GM21723 (cell line): ENCODE data around the gene TPST2.

ENCODE experiments used
- ATAC-seq: cut with Tn5 transposase; IDR thresholded peaks from one replicate; pipeline ENCODE4 v1.9.1; 2021; ENCODE audit warnings: mild to moderate bottlenecking, moderate library complexity; ENCODE audit not compliant: unreplicated experiment

TPST2 gene

DNA sequence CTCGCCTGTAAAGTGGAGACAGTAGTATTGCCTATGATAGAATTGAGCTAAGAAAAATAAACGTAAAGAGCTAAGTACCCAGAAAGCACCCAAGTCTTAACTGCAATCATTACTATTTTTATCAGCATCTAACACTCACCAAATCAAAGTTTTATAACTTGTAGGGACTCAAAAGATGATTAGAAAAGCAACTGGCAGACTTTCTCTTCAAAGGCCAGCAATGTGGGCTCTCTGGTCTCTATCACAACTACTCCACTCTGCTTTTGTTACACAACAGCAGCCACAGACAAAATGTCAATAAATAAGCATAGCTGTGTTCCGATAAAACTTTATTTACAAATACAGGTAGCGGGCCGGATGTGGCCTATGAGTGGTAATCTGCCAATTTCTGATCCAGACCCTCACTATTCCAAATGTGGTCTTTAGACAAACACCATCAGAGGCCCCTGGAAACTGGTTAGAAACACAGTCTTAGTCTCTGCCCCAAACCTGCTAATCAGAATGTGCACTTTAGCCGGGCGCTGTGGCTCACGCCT is 8.2 kb downstream of the TPST2 start:
- no peak for ATAC-seq

DNA sequence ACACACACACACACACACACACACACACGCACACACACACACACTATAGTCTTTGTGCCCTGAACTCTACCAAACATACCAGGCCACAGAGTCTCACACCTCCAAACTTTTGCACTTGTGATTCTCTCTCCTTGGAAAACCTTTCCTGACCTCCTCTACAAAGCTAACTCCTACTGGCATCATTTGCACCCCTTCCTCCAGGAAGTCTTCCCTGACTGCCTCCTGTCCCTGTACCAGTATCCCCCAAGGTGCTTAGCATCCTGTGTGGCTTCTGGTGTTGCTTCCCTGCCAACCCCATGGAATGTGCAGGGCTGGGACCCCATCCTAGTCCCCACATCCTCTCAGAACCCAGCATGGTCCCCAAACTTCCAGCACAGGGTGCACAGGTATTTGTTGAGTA is 8.9 kb downstream of the TPST2 start:
- no peak for ATAC-seq

DNA sequence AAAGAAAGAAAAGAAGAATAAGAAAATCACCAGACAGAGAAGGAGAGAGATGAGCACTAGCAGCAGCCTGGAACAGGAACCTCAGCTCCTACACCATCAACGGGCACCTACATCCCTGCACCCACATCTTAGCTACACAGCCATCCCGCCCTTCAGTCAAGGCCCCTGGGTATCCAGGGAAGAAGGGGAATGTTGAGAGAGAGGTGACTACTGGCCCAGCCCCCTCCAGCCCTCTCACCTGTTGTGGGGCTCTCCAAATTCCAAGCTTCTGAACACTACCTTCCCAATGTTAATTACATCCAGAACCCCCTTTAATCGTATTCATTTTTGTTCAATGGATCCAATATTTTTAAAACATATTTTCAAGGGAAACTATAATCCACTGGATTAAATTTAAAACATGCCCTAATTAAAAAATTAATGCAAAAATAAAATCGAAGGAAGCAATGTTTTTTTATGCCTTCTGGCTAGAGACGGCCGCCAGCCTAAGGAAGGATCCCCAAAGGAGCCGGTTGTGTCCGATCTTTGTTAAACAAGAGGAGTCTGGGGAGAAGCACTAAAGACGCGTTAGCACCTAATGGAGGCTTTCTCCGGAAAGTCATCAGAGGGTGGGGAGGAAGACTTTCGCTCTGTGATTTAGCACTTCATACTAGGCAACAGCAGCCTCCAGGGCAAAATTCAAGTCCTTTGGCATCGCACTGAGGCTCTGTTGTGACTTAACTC is 9.5 kb downstream of the TPST2 start:
- ATAC-seq = no peak

GRCh38 chr22:26579331-26579886 is 10.5 kb downstream of the TPST2 start:
- peak; percentile 84 for ATAC-seq

DNA sequence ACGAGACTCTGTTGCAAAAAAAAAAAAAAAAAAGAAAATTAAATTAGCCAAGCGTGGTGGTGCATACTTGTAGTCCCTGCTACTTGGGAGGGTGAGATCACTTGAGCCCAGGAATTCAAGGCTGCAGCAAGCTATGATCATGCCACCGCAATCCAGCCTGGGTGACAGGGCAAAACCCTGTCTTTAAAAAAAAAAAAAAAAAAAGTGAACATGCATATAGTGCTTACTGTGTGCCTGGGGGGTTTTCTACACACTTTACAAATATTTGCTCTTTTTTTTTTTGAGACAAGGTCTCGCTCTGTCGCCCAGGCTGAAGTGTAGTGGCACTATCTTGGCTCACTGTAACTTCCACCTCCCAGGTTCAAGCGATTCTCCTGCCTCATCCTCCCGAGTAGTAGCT is 12.9 kb downstream of the TPST2 start:
- no peak for ATAC-seq

GRCh38 chr22:26576026-26576680 is 13.8 kb downstream of the TPST2 start:
- no peak for ATAC-seq

DNA sequence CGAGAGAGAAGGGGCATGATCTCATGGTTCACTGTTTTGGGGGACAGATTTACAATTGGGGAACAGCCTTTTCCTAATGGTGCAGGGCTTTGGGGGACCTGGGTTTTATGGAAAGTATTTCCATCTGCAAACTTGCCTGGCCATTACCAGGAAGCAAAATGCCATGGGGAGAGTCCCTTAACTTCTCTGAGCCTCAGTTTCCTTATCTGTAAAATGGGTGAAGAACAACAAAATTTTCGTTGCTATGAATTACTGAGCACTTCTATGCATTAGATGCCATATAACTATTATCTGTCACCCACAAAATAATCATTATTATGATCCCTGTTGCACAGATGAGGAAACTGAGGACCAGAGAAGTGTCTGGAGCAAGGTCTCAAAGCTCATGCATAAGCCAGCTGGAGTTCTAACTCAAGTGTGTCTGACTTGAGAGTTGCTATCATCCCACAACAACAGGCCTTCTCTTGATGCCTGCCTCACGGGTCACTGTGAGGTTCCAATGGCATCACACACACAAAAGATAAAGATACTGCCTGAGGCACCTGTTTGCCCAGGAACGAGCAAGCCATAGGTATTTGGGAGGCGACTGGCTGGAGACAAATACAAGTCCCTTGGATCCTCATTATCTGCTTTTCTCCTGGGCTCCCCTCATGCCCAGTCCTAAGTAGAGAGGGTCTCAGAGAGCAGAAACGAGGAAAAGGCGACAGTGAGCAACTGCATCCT is 15.8 kb downstream of the TPST2 start:
- ATAC-seq = no peak

GRCh38 chr22:26573026-26573662 is 16.8 kb downstream of the TPST2 start:
- no peak for ATAC-seq

- no peak for ATAC-seq
These were observed 18.9 kb downstream of the TPST2 start for GRCh38 chr22:26570864-26571525.

- no peak for ATAC-seq
These were observed 19.8 kb downstream of the TPST2 start for GRCh38 chr22:26570115-26570514.

- no peak for ATAC-seq
These were observed 21.7 kb downstream of the TPST2 start for GRCh38 chr22:26568207-26568706.

GRCh38 chr22:26567610-26568009 is 22.3 kb downstream of the TPST2 start:
- ATAC-seq = no peak

- no peak for ATAC-seq
These were observed 22.9 kb downstream of the TPST2 start for GRCh38 chr22:26566994-26567393.

DNA sequence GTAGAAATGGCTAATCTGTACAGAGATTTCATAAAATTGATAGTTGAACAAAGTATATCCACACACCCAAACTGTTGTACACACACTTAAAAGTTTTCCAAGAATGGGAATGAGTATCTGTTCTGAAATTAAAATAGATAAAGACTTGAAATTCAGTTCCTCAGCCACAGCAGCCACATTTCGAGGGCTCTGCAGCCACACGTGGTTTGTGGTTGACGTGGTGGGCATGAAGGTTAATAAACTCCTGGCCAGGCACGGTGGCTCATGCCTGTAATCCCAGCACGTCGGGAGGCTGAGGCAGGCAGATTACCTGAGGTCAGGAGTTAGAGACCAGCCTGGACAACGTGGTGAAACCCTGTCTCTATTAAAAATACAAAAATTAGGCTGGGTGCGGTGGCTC is 24.0 kb downstream of the TPST2 start:
- ATAC-seq = no peak

DNA sequence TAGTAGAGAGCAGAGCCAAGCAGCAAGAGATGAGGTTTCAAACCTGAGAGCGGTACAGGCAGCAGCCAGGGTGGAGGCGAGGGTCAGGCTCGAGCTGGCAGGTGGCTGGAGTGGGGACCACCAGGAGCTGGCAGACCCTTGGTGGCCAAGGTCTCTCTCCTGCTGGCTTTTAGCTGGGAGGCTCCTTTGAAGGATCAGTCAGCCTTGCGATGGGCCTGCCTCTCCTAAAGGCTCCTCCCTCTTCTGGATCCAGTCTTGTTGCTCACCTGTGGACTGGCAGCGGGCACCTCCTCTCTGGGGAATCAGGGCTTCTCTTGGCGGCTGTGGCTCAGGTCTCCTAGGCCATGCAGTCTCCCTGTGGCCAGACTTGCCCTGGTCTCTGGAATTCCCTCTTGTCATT is 24.8 kb downstream of the TPST2 start:
- ATAC-seq = no peak

DNA sequence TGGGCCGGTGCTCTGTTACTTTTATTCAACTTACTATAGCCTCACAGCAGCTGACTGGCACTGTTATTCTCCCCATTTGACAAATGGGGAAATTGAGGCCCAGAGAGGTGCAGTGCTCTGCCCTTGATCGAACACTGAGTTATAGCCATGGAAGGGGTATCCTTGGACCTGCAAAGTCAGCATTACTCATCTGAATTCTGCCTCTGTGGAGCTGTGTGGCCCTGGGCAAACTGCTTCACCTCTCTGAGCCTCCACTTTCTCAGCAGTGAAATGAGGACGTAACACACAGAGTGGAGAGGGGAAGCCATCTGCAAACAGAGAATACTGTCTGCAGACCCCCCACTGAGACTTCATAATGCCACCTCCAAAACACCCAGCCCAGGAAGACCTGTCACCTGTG is 25.3 kb downstream of the TPST2 start:
- ATAC-seq = no peak

DNA sequence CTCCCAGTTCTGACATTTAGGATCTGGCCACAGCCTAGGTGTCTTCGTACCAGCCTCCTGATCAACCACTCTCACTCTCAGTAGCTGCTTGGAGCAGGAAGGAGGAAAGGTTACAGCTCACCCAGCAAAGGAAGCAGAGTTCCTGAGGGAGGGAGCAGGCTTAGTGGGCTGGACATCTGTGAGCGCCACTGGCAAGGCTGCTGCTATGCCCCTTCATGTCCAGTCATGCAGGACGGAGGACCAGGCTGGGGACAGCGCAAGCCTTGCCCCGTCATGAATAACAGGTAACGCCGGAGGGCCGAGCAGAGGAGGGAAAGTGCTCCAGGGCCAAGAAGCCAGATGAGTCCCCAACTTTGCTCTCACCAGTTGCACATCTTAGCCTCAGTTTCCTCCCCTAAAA is 25.8 kb downstream of the TPST2 start:
- ATAC-seq = no peak

GRCh38 chr22:26563022-26563421 is 26.9 kb downstream of the TPST2 start:
- ATAC-seq = no peak

DNA sequence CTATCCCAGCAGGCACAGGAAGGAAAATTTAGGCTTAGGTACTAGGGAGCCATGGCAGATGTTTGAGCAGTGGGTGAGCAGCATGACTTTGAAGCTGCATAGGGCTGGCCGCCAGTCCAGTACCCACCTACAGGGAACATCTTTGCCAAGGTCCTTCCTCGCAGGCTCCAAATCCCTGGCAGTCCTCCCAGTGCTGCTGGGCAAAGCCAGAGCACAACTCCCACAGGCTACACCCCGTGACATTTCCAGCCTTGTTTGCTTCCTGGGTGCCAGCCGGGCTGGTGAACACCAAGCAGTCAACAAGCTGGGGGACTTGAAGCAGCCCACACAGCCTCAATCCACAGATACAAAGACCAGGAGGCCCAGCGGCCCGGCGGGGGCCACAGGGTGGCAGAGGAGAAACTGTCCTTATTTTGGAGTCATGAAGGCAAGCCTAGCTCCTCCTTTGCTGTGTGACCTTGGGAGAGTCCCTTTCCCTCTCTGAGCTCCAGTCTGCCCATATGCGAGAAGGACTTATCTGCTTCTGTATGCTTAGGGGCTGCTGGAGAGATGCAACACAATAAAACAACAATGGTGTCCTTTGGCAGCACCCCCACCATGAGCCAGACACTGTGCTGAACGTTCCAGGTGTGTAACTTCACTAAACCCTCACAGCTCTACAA is 28.0 kb downstream of the TPST2 start:
- no peak for ATAC-seq
